A375 (cell line): ENCODE data around the gene TNFRSF1A. TPM values are rescaled to one million over a fixed set of nuclear protein-coding genes. Genes with fewer than 3 reads are reported as not detected.

ENCODE experiments used
- small RNA-seq: library from RNA; depleted of rRNA; stranded (forward); fragments of <200 nt; gene quantifications from one replicate; pipeline ENCODE3, GENCODE V24; 2014
- total RNA-seq: library from RNA; depleted of rRNA; stranded (reverse); fragments of >200 nt; shearing (Covaris generic); gene quantifications from 2 replicates; pipeline ENCODE4 v1.2.3, GENCODE V29; 2014; rRNA removed

TNFRSF1A gene
- total RNA-seq = 140 and 153 TPM in 2 replicates

GRCh38 chr12:6341417-6342139 is at the start of gene TNFRSF1A:
Gene TNFRSF1A (minus strand): TSS chr12:6342076. CDS start chr12:6341814, 262 bp downstream.

GRCh38 chr12:6383572-6384498 is 42.0 kb upstream of the TNFRSF1A start, which contains the start of gene LTBR:
Gene LTBR (plus strand): TSS chr12:6384162. CDS start chr12:6384359, 197 bp downstream.

GRCh38 chr12:6375269-6376078 is 33.6 kb upstream of the TNFRSF1A start, which contains the start of gene SCNN1A:
Gene SCNN1A (minus strand): TSS chr12:6375563. CDS start chr12:6374783, 780 bp downstream.

Small RNA genes lying within 50 kb of the gene (small RNA-seq; reads per million reads assigned to genes)
- not detected for gene RN7SL391P

Other genes with a start within 250 kb of the TNFRSF1A start
- gene VWF, start 217.4 kb downstream of the TNFRSF1A start, total RNA-seq = 0.11 and 0.15 TPM in 2 replicates
- gene CD9, start 141.7 kb downstream of the TNFRSF1A start, total RNA-seq = 90.5 and 93.5 TPM in 2 replicates
- gene PLEKHG6, start 31.4 kb downstream of the TNFRSF1A start, total RNA-seq = not detected in 2 replicates
- 1.0 and 1.7 TPM in 2 replicates for gene SCNN1A, start 33.5 kb upstream of the TNFRSF1A start, total RNA-seq
- gene LTBR, start 42.1 kb upstream of the TNFRSF1A start, total RNA-seq = 118 and 138 TPM in 2 replicates
- not detected in 2 replicates for gene CD27, start 102.9 kb upstream of the TNFRSF1A start, total RNA-seq
- gene TAPBPL, start 110.0 kb upstream of the TNFRSF1A start, total RNA-seq = 8.4 and 9.3 TPM in 2 replicates
- 11.0 and 12.0 TPM in 2 replicates for gene VAMP1, start 128.6 kb upstream of the TNFRSF1A start, total RNA-seq
- gene MRPL51, start 151.2 kb upstream of the TNFRSF1A start, total RNA-seq = 202 and 259 TPM in 2 replicates
- 185 and 195 TPM in 2 replicates for gene NCAPD2, start 152.0 kb upstream of the TNFRSF1A start, total RNA-seq
- gene GAPDH, start 192.4 kb upstream of the TNFRSF1A start, total RNA-seq = 9,533 and 10,599 TPM in 2 replicates
- 11.2 and 11.7 TPM in 2 replicates for gene IFFO1, start 214.0 kb upstream of the TNFRSF1A start, total RNA-seq
- gene NOP2, start 226.2 kb upstream of the TNFRSF1A start, total RNA-seq = 115 and 143 TPM in 2 replicates